PC-9 (cell line): ENCODE data around the gene CES2.

ENCODE experiments used
- EZH2 ChIP-seq: fragments of 200-600 bp; sonication (generic); IDR thresholded peaks from 2 replicates; pipeline ENCODE4 v1.8.0; 2017; ENCODE audit warnings: antibody characterized with exemption, low read depth
- TF ChIP-seq, protein P1 (sequence below): fragments of 200-600 bp; sonication (generic); conservative IDR thresholded peaks from 2 replicates; pipeline ENCODE4 v1.6.1; 2017; ENCODE audit warnings: mixed run types, antibody characterized with exemption, mild to moderate bottlenecking, moderate library complexity

DNA sequence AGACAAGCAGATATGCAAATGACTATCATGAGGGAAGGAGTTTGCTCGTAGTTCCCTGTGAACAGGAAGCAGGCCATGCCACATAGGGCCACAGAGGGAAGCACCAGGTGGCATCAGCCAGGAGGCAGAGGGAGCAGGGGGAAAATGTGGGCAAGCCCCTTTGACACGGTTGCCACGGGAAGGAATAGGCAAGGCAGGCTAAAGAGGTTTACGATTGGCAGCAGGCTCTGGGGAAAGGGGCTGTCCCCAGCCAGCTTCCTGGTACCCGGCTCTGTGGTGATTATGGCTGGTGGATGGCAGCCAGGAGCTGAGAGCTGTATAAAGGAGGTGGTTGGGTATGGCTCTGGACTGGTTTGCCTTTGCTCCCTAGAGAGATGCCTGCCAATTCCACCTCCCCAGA lies 26.6 kb downstream of the CES2 start:
- TF ChIP-seq, protein P1, sequence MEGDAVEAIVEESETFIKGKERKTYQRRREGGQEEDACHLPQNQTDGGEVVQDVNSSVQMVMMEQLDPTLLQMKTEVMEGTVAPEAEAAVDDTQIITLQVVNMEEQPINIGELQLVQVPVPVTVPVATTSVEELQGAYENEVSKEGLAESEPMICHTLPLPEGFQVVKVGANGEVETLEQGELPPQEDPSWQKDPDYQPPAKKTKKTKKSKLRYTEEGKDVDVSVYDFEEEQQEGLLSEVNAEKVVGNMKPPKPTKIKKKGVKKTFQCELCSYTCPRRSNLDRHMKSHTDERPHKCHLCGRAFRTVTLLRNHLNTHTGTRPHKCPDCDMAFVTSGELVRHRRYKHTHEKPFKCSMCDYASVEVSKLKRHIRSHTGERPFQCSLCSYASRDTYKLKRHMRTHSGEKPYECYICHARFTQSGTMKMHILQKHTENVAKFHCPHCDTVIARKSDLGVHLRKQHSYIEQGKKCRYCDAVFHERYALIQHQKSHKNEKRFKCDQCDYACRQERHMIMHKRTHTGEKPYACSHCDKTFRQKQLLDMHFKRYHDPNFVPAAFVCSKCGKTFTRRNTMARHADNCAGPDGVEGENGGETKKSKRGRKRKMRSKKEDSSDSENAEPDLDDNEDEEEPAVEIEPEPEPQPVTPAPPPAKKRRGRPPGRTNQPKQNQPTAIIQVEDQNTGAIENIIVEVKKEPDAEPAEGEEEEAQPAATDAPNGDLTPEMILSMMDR: no peak
- no peak for TF ChIP-seq EZH2
